Natural killer cell treated with Interleukin-12 subunit alpha and Interleukin-12 subunit beta and Interleukin-15 and Interleukin-18, amount 100 ng/mL, for 72 hours (primary cell): ENCODE measurements around the gene DUSP16. TPM values are rescaled to one million over a fixed set of nuclear protein-coding genes. Genes with fewer than 3 reads are reported as not detected.
A peak's percentile ranks its signal among the peaks of the same experiment; 100 is the strongest.

ENCODE experiments used
- ATAC-seq, 2 donors: fragments of 150-1000 bp; cut with Tn5 transposase in 1 of 2; sonication (Bioruptor Pico), chemical (Tn5 transposase) in 1 of 2; 2 replicates each; pipeline ENCODE4 v1.10.0; 2021
- DNase-seq: peaks from one replicate; pipeline ENCODE4 v3.0.0; 2022; ENCODE audit warnings: low spot score
- H3K27ac Mint-ChIP-seq, 2 donors: 1 replicate in 1 of 2; 2 replicates in 1 of 2; pipeline ENCODE4 v1.8.0; 2022; ENCODE audit warnings: mixed read lengths in 2 of 2, mild to moderate bottlenecking in 1 of 2, moderate library complexity in 1 of 2
- H3K27me3 Mint-ChIP-seq, 2 donors: 1 replicate in 1 of 2; 2 replicates in 1 of 2; pipeline ENCODE4 v1.8.0; 2022; ENCODE audit warnings: mixed read lengths in 2 of 2
- H3K36me3 Mint-ChIP-seq: one replicate; pipeline ENCODE4 v1.8.0; 2022; ENCODE audit warnings: mixed read lengths
- H3K4me1 Mint-ChIP-seq, 2 donors: 1 replicate in 1 of 2; 2 replicates in 1 of 2; pipeline ENCODE4 v1.8.0; 2022; ENCODE audit warnings: low read depth in 2 of 2, mixed read lengths in 2 of 2, mild to moderate bottlenecking in 1 of 2
- H3K4me3 Mint-ChIP-seq: one replicate; pipeline ENCODE4 v1.8.0; 2022; ENCODE audit warnings: mixed read lengths
- H3K9me3 Mint-ChIP-seq: 2 replicates; pipeline ENCODE4 v1.8.0; 2022; ENCODE audit warnings: mixed read lengths
- total RNA-seq, 2 donors: library from RNA; stranded (reverse); gene quantifications; one replicate each; pipeline ENCODE4 v1.2.3, GENCODE V29; 2022

Gene DUSP16
- total RNA-seq, 2 donors from 2014 or later, result 21.8 to 22.8 TPM

GRCh38 chr12:12467264-12467663 lies 95.4 kb downstream of the DUSP16 start:
- DNase-seq (no peak), ATAC-seq (peak in 1 of 2 donors; percentile 36)
- peak overlapping the region; percentile 42 to 83 for H3K27ac Mint-ChIP-seq
- H3K9me3 Mint-ChIP-seq, result no peaks in the 10 kb centered on the region
- peaks cover 21 to 42% of the 10 kb centered on the region in 2 donors for H3K4me1 Mint-ChIP-seq
- no peaks in the 10 kb centered on the region for H3K27me3 Mint-ChIP-seq
- H3K4me3 Mint-ChIP-seq, result peak overlapping the region; percentile 2
- H3K36me3 Mint-ChIP-seq, result peaks cover 20% of the 10 kb centered on the region

DNA sequence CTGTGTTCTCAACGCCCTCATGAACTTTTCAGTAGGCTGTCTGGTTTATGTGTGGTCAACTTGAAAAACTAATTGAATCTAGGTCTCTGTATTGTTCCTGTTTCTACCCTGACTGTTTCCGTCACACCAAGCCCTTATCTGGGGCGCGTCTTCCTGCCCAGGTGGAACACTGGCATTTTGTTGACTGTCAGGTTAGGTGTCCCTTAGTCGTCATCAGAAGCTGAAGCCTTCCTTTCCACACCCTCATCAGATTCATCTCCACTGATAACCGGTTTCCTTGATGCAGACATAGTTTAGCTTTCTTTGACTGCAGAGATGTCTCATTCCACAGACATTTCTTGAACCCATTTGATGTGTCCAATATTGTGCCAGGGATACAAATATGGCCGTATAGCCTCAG lies 96.5 kb downstream of the DUSP16 start:
- Mint-ChIP-seq H3K27me3 (no peaks in the 10 kb centered on the region), H3K9me3 (no peaks in the 10 kb centered on the region), H3K36me3 (peaks cover 20% of the 10 kb centered on the region), H3K4me1 (peaks cover 32 to 43% of the 10 kb centered on the region in 2 donors), H3K27ac (peak overlapping the region; percentile 47 to 75), H3K4me3 (peak overlapping the region; percentile 8)
- DNase-seq, result no peak
- ATAC-seq, result peak in 1 of 2 donors; percentile 22

- no peaks in the 10 kb centered on the region for H3K27me3 Mint-ChIP-seq
- peaks cover 38% of the 10 kb centered on the region in 2 donors for H3K4me1 Mint-ChIP-seq
- H3K4me3 Mint-ChIP-seq, result no peak overlapping the region
- ATAC-seq (no peak), DNase-seq (no peak)
- peak overlapping the region in 1 of 2 donors; percentile 58 for H3K27ac Mint-ChIP-seq
- H3K36me3 Mint-ChIP-seq, result peaks cover 16% of the 10 kb centered on the region
- H3K9me3 Mint-ChIP-seq, result no peaks in the 10 kb centered on the region
Measured at GRCh38 chr12:12465522-12465921, 97.1 kb downstream of the DUSP16 start.

DNA sequence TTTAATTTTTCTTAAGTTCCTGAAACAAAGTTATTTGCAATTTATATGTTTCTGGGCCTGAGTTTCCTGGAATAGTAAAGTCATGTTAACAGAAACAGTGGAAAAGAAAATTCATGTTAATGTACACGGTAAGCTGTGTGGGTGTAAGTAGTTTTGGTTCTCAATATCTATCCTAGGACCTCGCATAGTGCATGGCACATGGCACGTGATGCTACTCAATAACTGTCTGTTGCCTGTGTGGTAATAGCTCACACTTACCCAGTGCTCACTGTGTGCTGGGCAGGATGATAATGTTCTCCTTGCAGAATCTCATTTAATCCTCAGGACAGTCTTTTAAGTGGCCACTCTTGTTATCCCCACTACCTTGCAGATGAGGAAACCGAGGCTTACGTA lies 100.7 kb downstream of the DUSP16 start:
- no peak for DNase-seq
- Mint-ChIP-seq H3K4me1 (peaks cover 19 to 33% of the 10 kb centered on the region in 2 donors), H3K36me3 (peaks cover 5% of the 10 kb centered on the region), H3K4me3 (peak overlapping the region; percentile 60), H3K9me3 (no peaks in the 10 kb centered on the region), H3K27me3 (no peaks in the 10 kb centered on the region), H3K27ac (peak overlapping the region; percentile 47 to 75)
- peak in 1 of 2 donors; percentile 77 for ATAC-seq

GRCh38 chr12:12460935-12461922 lies 101.4 kb downstream of the DUSP16 start:
- DNase-seq (no peak), ATAC-seq (peak in 1 of 2 donors; percentile 59)
- Mint-ChIP-seq H3K4me3 (peak overlapping the region; percentile 60), H3K9me3 (no peaks in the 10 kb centered on the region), H3K36me3 (peaks cover under 1% of the 10 kb centered on the region), H3K4me1 (peaks cover 17 to 32% of the 10 kb centered on the region in 2 donors), H3K27me3 (no peaks in the 10 kb centered on the region), H3K27ac (peak overlapping the region; percentile 47 to 75)

DNA sequence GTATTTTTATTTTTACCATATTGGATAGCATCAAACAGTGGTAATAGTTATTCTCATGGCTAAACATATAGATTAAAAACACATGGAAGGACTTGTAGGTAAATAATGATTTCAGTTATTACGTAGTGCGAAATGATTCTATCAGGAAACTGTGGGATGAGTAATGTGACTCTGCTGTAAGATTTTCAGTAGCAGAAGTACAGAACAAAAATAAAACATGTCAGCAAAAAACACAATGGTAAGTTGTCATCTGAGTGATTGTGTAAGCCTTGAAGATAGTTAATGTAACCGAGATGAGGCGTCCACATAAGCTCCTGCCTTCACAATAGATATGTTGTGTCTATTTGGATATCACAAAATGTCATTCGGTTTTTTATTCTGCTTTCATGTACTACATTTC lies 106.0 kb downstream of the DUSP16 start:
- Mint-ChIP-seq H3K27ac (peak overlapping the region; percentile 60 to 62), H3K27me3 (no peaks in the 10 kb centered on the region), H3K4me1 (peaks cover 12 to 33% of the 10 kb centered on the region in 2 donors), H3K4me3 (peak overlapping the region; percentile 32), H3K36me3 (no peaks in the 10 kb centered on the region), H3K9me3 (no peaks in the 10 kb centered on the region)
- peak; percentile 55 to 70 for ATAC-seq
- no peak for DNase-seq

DNA sequence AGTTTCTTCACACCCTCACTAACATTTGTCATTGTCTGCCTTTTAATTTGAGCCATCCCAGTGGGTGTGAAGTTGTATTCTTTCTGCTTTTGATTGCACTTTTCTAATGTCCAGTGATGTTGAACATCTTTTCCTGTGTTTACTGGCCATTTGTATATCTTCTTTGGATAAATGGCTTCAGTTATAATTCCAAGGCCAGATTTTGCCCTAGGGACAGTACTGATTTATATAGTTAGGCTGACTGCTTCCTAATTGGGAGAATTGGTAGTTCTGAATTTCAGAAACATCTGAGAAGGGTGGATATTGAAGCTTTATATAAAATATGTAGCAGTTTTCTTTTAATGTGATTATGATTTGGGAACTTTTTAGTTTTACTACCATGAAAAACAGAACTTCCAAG lies 108.3 kb downstream of the DUSP16 start:
- H3K4me1 Mint-ChIP-seq, result peaks cover 14 to 25% of the 10 kb centered on the region in 2 donors
- no peak overlapping the region for H3K27ac Mint-ChIP-seq
- ATAC-seq, result no peak

DNA sequence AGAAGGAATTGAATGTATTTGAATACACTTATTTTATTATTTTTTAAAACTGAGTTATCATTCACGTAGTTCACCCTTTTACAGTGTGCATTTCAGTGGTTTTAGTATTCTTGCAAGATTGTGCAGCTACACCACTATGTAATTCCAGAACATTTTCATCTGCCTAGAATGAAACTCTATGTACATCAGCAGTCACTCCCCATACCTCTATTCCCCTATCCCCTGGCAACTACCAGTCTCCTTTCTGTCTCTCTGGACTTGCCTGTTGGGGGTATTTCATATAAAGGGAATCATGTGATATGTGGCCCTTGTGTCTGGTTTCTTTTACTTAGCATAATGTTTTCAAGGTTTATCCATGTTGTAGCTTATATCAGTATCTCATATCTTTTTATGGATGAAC lies 109.0 kb downstream of the DUSP16 start:
- Mint-ChIP-seq H3K36me3 (no peaks in the 10 kb centered on the region), H3K27ac (no peak overlapping the region), H3K4me3 (no peak overlapping the region), H3K27me3 (no peaks in the 10 kb centered on the region), H3K9me3 (no peaks in the 10 kb centered on the region), H3K4me1 (peaks cover 19 to 32% of the 10 kb centered on the region in 2 donors)
- ATAC-seq, result no peak
- no peak for DNase-seq

More for the DNA sequence above, 108.3 kb downstream of the DUSP16 start:
- H3K9me3 Mint-ChIP-seq, result no peaks in the 10 kb centered on the region
- H3K27me3 Mint-ChIP-seq, result no peaks in the 10 kb centered on the region
- no peaks in the 10 kb centered on the region for H3K36me3 Mint-ChIP-seq
- DNase-seq, result no peak
- no peak overlapping the region for H3K4me3 Mint-ChIP-seq

GRCh38 chr12:12452326-12452902 lies 110.2 kb downstream of the DUSP16 start:
- DNase-seq (no peak), ATAC-seq (no peak)
- Mint-ChIP-seq H3K27me3 (no peaks in the 10 kb centered on the region), H3K36me3 (no peaks in the 10 kb centered on the region), H3K4me1 (peaks cover 20 to 31% of the 10 kb centered on the region in 2 donors), H3K4me3 (no peak overlapping the region), H3K27ac (no peak overlapping the region), H3K9me3 (no peaks in the 10 kb centered on the region)

GRCh38 chr12:12451098-12451497 lies 111.6 kb downstream of the DUSP16 start:
- H3K27ac Mint-ChIP-seq, result no peak overlapping the region
- ATAC-seq, result no peak
- H3K4me1 Mint-ChIP-seq, result peaks cover 23 to 34% of the 10 kb centered on the region in 2 donors
- no peak for DNase-seq
- H3K4me3 Mint-ChIP-seq, result no peak overlapping the region
- H3K9me3 Mint-ChIP-seq, result no peaks in the 10 kb centered on the region
- H3K36me3 Mint-ChIP-seq, result no peaks in the 10 kb centered on the region
- H3K27me3 Mint-ChIP-seq, result no peaks in the 10 kb centered on the region

DNA sequence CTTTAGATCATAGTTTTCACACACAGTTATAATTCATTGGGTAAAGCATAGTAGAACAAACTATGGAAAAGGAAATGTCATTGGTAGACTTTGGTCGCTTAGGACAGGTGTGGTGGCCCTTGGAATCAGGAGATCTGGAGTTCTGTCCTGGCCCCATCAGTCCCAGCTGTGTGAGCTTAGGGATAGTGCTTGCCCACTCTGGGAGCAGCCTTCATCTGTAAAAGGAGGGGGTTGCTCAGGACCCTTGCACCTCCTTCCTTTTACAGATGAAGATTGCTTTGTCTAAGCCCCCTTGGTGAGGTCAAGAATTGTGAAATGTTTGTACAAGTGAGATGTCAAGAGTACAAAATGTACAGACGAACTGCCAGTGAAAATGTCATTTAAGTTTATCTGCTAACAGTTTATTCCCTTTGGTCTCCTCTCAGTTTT lies 112.6 kb downstream of the DUSP16 start:
- H3K36me3 Mint-ChIP-seq, result no peaks in the 10 kb centered on the region
- no peaks in the 10 kb centered on the region for H3K27me3 Mint-ChIP-seq
- peak overlapping the region; percentile 64 to 81 for H3K27ac Mint-ChIP-seq
- H3K4me3 Mint-ChIP-seq, result no peak overlapping the region
- DNase-seq (no peak), ATAC-seq (no peak)
- H3K4me1 Mint-ChIP-seq, result peaks cover 25 to 38% of the 10 kb centered on the region in 2 donors
- H3K9me3 Mint-ChIP-seq, result no peaks in the 10 kb centered on the region

- no peaks in the 10 kb centered on the region for H3K27me3 Mint-ChIP-seq
Measured at GRCh38 chr12:12449533-12450025, 113.1 kb downstream of the DUSP16 start.

DNA sequence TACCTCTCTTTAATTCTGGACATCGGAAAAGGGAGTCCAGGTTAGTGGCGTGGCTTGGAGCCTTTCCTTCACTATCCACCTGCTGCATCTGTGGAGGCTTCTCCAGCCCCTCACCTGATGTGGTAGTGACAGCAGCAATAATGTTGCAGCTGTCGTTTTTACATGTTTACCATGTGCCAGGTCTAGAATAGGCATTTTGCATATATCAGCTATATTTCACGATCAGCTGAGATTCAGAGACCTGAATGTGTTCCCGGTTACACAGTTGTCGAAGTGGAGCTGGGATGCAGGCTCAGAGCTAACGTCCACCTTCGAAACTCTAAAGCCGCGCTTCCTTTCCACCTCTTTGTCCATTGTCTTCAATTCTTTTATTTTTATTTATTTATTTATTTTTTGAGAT lies 114.8 kb downstream of the DUSP16 start:
- no peak for DNase-seq
- no peak overlapping the region for H3K4me3 Mint-ChIP-seq
- no peaks in the 10 kb centered on the region for H3K27me3 Mint-ChIP-seq
- H3K27ac Mint-ChIP-seq, result no peak overlapping the region
- peaks cover 31 to 43% of the 10 kb centered on the region in 2 donors for H3K4me1 Mint-ChIP-seq
- no peaks in the 10 kb centered on the region for H3K36me3 Mint-ChIP-seq
- no peak for ATAC-seq
- H3K9me3 Mint-ChIP-seq, result no peaks in the 10 kb centered on the region

More at GRCh38 chr12:12449533-12450025, 113.1 kb downstream of the DUSP16 start:
- DNase-seq, result no peak
- Mint-ChIP-seq H3K9me3 (no peaks in the 10 kb centered on the region), H3K27ac (peak overlapping the region; percentile 64 to 81), H3K4me1 (peaks cover 25 to 38% of the 10 kb centered on the region in 2 donors), H3K4me3 (peak overlapping the region; percentile 34), H3K36me3 (no peaks in the 10 kb centered on the region)
- ATAC-seq, result peak; percentile 66 to 78

- peak overlapping the region in 1 of 2 donors; percentile 14 for H3K27ac Mint-ChIP-seq
- no peaks in the 10 kb centered on the region for H3K36me3 Mint-ChIP-seq
- no peak overlapping the region for H3K4me3 Mint-ChIP-seq
- H3K9me3 Mint-ChIP-seq, result no peaks in the 10 kb centered on the region
- ATAC-seq (no peak), DNase-seq (no peak)
- no peaks in the 10 kb centered on the region for H3K27me3 Mint-ChIP-seq
- peaks cover 37 to 46% of the 10 kb centered on the region in 2 donors for H3K4me1 Mint-ChIP-seq
Measured at GRCh38 chr12:12447236-12447635, 115.4 kb downstream of the DUSP16 start.
